Mesenteric fat pad (tissue), 1 donor: ENCODE measurements around the gene YAE1. TPM values are rescaled to one million over a fixed set of nuclear protein-coding genes. Genes with fewer than 3 reads are reported as not detected.

Experiments used
- DNase-seq: peaks from one replicate; pipeline ENCODE4 v3.0.0-alpha.2; 2020; ENCODE audit warnings: low spot score
- total RNA-seq: library from RNA; stranded (reverse); fragmentation: NEBNext Ultra II Directional; extraction: Animal tissue kit (Norgen Biotek cat#: 25700); gene quantifications from one replicate; pipeline ENCODE4 v1.2.1, GENCODE V29; 2021
- donor health status: DM: yes; HTN: yes; CAD: no.

YAE1 gene
- total RNA-seq, 1 donor from 2014 or later, result 13.9 TPM

GRCh38 chr7:39554583-39555165 lies 11.5 kb upstream of the YAE1 start:
- DNase-seq, result no peak

GRCh38 chr7:39557222-39557621 lies 9.0 kb upstream of the YAE1 start:
- DNase-seq, result no peak

GRCh38 chr7:39557911-39558310 lies 8.3 kb upstream of the YAE1 start:
- no peak for DNase-seq

- DNase-seq, result no peak
Observed at GRCh38 chr7:39560408-39560807, 5.8 kb upstream of the YAE1 start.

GRCh38 chr7:39560997-39561396 lies 5.2 kb upstream of the YAE1 start:
- no peak for DNase-seq

- DNase-seq, result no peak
Observed at GRCh38 chr7:39565538-39565937, 666 bp upstream of the YAE1 start.

GRCh38 chr7:39567294-39567693 lies 1.1 kb downstream of the YAE1 start:
- no peak for DNase-seq

DNA sequence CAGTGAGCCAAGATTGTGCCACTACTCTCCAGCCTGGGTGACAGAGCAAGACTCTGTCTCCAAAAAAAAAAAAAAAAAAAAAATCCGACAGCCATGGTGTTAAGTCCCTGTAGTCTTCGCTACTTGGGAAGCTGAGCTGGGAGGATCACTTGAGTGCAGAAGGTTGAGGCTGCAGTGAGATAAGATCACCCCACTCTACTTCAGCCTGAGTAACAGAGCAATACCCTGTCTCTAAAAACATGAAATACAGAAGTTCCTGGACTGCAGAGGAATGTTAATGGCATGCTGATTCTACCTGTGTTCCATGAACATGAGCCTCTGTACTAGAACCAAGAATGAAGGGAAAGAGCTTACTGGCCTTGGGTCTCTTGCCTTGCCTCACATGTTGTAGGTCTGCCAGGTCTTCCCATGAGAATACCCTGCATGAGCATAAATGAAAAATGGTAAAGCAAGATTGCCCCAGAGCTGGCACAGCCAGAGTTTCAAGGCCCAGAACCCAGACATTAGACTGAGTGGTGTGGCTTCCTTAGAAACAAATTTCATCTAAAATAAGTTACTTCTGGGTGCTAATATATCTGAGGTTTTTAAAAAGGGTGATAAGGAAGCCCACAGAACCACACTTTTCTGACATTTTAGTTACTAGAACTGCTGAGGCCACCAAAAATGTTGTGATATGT lies 8.6 kb downstream of the YAE1 start:
- DNase-seq, result no peak

DNA sequence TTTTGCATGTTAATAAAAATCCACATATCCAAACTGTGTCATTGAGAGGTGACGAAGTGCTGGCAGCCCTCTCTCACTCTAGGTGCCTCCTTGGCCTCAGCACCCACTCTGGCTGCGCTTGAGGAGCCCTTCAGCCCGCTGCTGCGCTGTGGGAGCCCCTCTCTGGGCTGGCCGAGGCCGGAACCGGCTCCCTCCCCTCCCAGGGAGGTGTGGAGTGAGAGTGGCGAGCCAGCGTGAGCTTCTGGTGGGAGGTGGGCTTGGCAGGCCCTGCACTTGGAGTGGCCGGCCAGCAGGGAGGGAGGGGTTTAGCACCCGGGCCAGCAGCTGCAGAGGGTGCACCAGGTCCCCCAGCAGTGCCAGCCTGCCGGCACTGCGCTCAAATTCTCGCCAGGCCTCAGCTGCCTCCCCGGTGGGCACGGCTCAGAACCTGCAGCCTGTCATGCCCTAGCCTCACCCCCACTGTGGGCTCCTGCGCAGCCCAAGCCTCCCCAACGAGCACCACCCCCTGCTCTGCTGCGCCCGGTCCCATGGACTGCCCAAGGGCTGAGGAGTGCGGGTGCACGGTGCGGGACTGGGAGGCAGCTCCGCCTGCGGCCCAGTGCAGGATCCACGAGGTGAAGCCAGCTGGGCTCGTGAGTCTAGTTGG lies 11.1 kb downstream of the YAE1 start:
- DNase-seq, result no peak

DNA sequence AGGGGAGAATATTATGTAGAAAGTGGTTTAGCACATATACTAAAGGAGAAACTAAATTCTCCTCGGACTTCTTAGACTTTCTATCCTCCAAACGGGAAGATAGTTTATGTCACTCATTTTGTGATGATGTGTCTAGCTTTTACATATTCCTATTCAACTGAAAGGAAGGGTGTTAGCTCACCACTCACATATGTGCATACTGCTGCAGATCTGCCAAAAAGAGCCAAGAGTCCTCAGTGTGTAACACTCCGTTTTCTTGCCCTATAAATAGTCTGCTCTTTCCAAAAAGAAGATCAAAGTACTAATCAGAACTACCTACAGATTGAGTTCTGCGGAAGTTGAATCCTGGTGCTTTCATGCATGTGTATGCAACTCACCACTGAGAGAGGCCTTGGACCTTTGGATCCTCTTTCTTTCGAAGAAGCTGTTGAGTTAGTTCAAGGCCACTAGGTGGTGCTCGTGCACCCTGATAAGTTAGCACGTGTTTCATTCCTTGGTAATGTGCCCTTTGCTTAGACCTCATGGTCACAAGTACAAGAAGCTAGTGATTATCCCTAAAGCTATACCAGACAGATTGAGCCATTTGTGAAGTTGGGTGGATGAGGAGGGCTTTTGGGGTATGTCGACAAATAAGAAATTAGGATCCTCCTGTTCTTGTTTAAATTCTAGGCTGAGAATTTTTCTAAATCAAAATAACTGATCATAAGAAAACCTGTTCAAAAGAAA lies 14.1 kb downstream of the YAE1 start:
- DNase-seq, result no peak

- no peak for DNase-seq
Observed at GRCh38 chr7:39582536-39582935, 16.3 kb downstream of the YAE1 start.

GRCh38 chr7:39583539-39583938 lies 17.3 kb downstream of the YAE1 start:
- DNase-seq, result no peak

DNA sequence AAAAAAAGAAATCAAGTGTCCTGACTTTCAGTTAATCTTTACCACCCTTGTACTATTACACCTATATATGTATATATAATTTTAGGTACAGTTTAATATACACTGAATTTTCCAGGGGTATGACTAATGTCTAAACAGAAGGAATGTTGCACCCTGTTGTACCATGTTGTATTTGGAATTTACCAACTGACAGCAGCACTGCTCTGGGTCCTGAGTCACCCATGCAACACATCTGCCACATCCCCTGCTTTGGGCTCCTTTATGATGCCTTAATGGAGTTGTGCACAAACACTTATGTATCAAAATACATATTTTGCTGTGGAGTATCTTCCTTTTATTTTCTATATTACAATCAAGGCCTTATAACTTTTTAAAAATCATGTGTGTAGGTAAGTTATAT lies 21.2 kb downstream of the YAE1 start:
- no peak for DNase-seq

- DNase-seq, result no peak
Observed at GRCh38 chr7:39588416-39588815, 22.2 kb downstream of the YAE1 start.

DNA sequence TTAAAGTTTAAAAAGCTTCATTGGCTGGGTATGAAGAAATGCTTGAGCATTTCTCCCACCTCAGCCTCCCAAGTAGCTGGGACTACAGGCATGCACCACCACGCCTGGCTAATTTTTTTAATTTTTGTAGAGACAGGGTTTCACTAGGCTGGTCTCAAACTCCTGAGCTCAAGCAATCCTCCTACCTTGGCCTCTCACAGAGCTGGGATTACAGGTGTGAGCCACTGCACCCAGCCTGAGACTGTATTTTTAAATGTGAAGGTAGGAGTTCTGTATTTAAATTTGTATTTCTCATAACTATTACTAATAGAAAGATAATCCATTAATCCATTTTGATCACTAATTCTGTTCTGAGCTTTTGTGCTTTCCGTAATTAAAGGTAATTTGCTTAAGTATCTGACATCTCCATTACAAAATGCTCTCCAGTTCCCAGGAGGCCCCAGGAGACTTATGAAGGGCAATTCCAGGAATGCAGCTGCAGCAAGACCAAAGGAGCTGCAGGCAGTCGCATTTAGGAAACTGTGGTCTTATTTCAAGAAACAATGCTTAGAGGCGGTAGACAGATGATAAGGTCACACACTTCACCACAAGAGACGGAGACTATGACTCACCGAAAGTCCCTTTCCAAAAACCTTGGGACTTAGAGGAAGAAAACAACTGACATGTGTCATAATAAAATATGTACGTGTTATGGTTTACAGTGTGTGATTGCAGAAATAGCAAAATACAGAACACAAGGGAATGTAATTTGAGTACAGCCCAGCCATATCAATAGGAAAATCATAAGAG lies 23.3 kb downstream of the YAE1 start:
- no peak for DNase-seq

DNA sequence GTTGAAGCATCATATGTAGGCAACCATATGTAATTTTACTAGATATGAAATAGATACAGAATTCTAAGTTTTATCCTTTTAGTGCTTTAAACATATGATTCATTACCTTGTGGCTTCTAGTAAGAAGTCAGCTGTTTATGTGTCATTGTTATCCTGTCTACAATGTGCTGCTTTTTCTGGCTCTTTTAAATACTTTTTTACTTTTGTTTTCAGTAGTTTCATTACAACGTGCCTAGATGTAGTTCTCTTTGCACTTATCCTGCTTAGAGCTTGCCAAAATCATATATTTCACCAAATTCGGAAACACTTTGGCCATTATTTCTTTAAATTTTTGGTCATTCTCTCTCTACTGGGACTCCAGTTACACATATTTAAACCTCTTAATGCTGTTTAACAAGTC lies 26.4 kb downstream of the YAE1 start:
- DNase-seq, result no peak

DNA sequence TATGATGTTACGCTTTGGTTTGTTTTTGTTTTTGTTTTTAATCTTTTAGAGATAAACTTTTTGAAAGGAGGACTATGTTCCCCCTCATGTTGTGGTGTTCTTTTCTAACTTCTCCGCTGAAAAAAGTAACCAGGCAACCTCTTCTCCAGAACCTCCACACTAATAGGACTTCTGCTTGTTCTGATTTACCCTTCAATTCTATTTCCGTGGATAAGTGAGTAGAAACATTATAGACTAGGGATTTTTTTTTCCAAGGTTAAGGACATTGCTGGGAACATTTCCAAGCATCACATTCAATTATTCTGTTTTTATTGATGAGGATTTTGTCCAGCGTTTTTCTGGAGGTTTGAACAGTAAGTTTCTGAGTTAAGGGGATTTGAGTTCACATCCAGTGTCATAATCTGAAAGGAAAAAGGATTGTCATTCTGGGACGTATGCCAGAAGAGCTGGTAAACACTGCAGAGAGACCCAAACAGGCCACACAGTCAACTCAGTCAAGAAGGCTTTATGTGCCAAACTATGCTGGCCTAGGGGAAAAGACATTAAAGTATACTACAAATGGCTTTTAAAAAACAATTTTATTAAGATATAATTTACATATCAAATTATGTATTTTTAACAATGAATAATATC lies 28.9 kb downstream of the YAE1 start:
- no peak for DNase-seq

- DNase-seq, result no peak
Observed at GRCh38 chr7:39602351-39602750, 36.1 kb downstream of the YAE1 start.

DNA sequence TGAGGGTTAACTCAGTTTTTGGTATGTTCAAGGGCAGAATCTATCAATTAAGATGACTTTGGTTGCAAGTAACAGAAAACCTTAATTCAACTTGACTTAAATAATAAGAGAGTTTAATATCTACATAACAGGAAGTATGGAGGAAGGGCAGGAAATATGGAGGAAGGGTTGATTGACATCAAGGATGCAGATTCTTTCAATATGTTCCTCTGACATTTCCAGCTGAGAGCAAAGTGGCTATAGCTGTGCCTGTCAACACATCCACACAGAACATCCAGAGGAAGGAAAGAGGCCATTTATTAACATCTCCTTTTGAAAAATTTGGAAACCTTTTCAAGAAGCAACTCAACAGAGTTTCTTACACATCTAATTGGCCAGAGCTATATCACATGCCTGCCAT lies 37.7 kb downstream of the YAE1 start:
- DNase-seq, result no peak

- no peak for DNase-seq
Observed at GRCh38 chr7:39605087-39605486, 38.9 kb downstream of the YAE1 start.

DNA sequence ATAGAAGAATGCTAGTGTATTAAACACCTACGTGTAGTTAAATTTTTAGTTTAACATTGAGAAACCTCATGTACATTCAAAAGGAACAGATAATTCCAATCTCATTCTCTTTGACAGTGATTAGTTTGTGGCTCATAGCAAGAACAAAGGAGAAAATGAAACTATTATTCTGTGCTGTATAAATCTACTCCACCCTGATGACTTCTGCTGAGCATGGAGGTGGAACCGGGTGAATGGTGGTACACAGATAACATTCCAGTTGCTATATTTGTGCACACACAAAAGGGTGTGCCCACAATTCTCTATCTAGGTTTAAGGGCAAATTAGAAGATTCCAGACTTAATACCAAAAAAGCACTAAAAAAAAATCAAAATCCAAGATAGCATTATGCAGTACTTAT lies 40.1 kb downstream of the YAE1 start:
- no peak for DNase-seq
